SU-DHL-6 (cell line): ENCODE measurements around the gene ILF2.

Source experiments
- H2AFZ ChIP-seq: fragments of 200-600 bp; sonication (generic); 2 replicates; pipeline ENCODE4 v1.6.1; 2014; ENCODE audit warnings: low read depth, mild to moderate bottlenecking, moderate library complexity, mixed read lengths, antibody characterized with exemption, low read length; ENCODE audit not compliant: severe bottlenecking
- H3F3A ChIP-seq: fragments of 200-600 bp; shearing (Covaris generic); 2 replicates; pipeline ENCODE4 v1.6.0; 2016; ENCODE audit warnings: antibody characterized with exemption, mild to moderate bottlenecking; ENCODE audit not compliant: insufficient read depth
- H3K27ac ChIP-seq: fragments of 200-600 bp; sonication (generic); 2 replicates; pipeline ENCODE4 v1.5.1; 2016; ENCODE audit warnings: low read depth, mild to moderate bottlenecking, low read length, moderate library complexity, mixed read lengths
- H3K27me3 ChIP-seq: fragments of 200-600 bp; sonication (generic), shearing (Covaris generic); 2 replicates; pipeline ENCODE4 v1.6.0; 2014; ENCODE audit warnings: mild to moderate bottlenecking, low read length
- H3K36me3 ChIP-seq: fragments of 200-600 bp; sonication (generic); 2 replicates; pipeline ENCODE4 v1.6.1; 2014; ENCODE audit warnings: mild to moderate bottlenecking, low read length, mixed read lengths
- H3K4me2 ChIP-seq: fragments of 300-600, 200-600 bp; shearing (Covaris generic), sonication (generic); 2 replicates; pipeline ENCODE4 v1.6.0; 2014; ENCODE audit warnings: low read length, low read depth, mild to moderate bottlenecking; ENCODE audit not compliant: poor library complexity, severe bottlenecking
- H3K4me3 ChIP-seq: fragments of 200-600 bp; sonication (generic); 2 replicates; pipeline ENCODE4 v1.5.1; 2014; ENCODE audit warnings: antibody characterized with exemption, low read length, mild to moderate bottlenecking, mixed read lengths; ENCODE audit not compliant: insufficient read depth, poor library complexity, severe bottlenecking
- H3K79me2 ChIP-seq: fragments of 200-600 bp; sonication (generic); 2 replicates; pipeline ENCODE4 v1.6.1; 2014; ENCODE audit warnings: mild to moderate bottlenecking, low read length, moderate library complexity; ENCODE audit not compliant: insufficient read depth
- H3K9ac ChIP-seq: fragments of 200-600 bp; sonication (generic); 2 replicates; pipeline ENCODE4 v1.7.0; 2014; ENCODE audit warnings: mild to moderate bottlenecking, low read length
- H3K9me2 ChIP-seq: fragments of 200-600 bp; sonication (generic); replicated peaks from 2 replicates; pipeline ENCODE4 v1.6.1; 2014; ENCODE audit warnings: low read length; ENCODE audit not compliant: insufficient read depth
- H3K9me3 ChIP-seq: fragments of 200-600 bp; sonication (generic); 2 replicates; pipeline ENCODE4 v1.6.1; 2014; ENCODE audit warnings: low read length, mixed read lengths; ENCODE audit not compliant: insufficient read depth
- H4K20me1 ChIP-seq: fragments of 200-600 bp; sonication (generic); 2 replicates; pipeline ENCODE4 v1.6.1; 2014; ENCODE audit warnings: low read depth, mild to moderate bottlenecking, antibody characterized with exemption, low read length, moderate library complexity, mixed read lengths
- EZH2phosphoT487 ChIP-seq: fragments of 200-600 bp; sonication (generic), shearing (Covaris generic); conservative IDR thresholded peaks from 2 replicates; pipeline ENCODE4 v1.6.1; 2018; ENCODE audit warnings: mild to moderate bottlenecking, antibody characterized with exemption, low read length, moderate library complexity, mixed read lengths
- TF ChIP-seq, protein P1 (sequence below): fragments of 200-600 bp; sonication (generic); IDR thresholded peaks from one replicate; pipeline ENCODE4 v1.5.1; 2017; ENCODE audit warnings: antibody characterized with exemption, mild to moderate bottlenecking, low read length, moderate library complexity; ENCODE audit not compliant: insufficient read depth, poor library complexity, severe bottlenecking

The ILF2 gene

DNA sequence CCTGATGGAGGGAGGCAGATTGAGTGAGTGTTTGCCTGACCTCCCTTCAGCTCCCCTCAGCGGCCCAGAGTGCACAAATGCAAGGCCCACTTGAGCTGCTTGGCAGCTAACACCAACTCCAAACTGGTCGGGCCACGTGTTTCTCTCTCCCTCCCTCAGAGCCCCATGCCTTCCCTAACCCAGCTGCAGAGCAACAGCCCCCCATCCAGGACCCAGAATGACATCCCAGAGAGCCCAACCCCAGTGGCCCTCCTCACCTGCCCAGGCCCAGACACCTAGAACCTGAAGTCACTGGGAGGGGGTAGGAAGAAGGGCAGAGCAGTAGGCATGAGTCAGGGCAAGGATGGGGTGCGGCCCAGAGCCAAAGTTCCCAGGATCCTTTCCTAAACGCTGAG lies 53.9 kb downstream of the ILF2 start:
- H3K36me3 ChIP-seq: no peaks in the 10 kb centered on the region
- H3K27me3 ChIP-seq: no peaks in the 10 kb centered on the region
- no peak overlapping the region for H2AFZ ChIP-seq
- no peak overlapping the region for H3K4me2 ChIP-seq
- H3K27ac ChIP-seq: no peak overlapping the region
- H3K9me3 ChIP-seq: no peaks in the 10 kb centered on the region
- no peaks in the 10 kb centered on the region for H3F3A ChIP-seq
- no peaks in the 10 kb centered on the region for H4K20me1 ChIP-seq
- TF ChIP-seq, protein P1, sequence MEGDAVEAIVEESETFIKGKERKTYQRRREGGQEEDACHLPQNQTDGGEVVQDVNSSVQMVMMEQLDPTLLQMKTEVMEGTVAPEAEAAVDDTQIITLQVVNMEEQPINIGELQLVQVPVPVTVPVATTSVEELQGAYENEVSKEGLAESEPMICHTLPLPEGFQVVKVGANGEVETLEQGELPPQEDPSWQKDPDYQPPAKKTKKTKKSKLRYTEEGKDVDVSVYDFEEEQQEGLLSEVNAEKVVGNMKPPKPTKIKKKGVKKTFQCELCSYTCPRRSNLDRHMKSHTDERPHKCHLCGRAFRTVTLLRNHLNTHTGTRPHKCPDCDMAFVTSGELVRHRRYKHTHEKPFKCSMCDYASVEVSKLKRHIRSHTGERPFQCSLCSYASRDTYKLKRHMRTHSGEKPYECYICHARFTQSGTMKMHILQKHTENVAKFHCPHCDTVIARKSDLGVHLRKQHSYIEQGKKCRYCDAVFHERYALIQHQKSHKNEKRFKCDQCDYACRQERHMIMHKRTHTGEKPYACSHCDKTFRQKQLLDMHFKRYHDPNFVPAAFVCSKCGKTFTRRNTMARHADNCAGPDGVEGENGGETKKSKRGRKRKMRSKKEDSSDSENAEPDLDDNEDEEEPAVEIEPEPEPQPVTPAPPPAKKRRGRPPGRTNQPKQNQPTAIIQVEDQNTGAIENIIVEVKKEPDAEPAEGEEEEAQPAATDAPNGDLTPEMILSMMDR: no peak
- no peak for TF ChIP-seq EZH2phosphoT487
- no peak overlapping the region for H3K9ac ChIP-seq
- no peaks in the 10 kb centered on the region for H3K9me2 ChIP-seq
- H3K4me3 ChIP-seq: no peak overlapping the region
- H3K79me2 ChIP-seq: no peaks in the 10 kb centered on the region

DNA sequence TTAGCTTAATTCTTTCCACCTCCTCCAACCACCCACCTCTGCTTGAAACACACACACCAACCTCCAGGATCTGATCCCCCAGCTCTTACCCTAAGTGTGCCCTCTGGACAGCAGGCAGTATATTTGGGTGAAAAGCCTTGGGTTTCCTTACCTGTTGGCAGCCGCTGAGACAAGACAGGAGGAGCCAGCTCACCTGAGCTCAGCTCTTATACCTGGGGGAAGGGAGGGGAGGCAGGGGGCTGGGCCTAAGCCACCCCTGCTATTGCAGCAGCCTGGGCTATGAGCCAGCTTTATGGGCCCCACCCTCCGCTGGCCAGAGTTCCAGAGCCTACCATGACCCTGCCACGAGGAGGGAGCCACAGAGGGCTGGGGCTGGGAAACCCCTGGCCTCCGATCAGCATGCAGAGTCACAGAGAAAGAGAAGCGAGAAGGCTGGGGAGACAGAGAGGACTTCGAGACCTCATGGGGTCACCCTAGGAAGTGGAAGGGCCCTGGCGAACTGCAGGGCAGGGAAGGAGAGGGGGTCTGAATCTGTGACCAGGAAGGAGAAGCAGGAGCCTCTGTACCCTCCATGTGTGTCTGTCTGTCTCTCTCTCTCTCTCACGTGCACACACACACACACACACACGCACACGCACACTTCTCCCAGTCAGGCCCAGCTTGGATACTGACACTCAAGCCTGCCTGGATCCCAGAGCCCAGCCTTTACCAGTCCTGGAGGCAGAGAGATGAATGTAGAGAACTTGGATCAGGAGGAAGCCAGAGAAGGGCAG lies 54.5 kb downstream of the ILF2 start, which contains the start of gene S100A14:
Gene S100A14 (minus strand): TSS at position 182 of the 773 bp plus-strand sequence. CDS start 467 bp downstream, outside the sequence.
- Histone ChIP-seq H3K4me2 (no peak within 1 kb of the TSS), H3K4me3 (no peak within 1 kb of the TSS), H3K9ac (no peak within 1 kb of the TSS), H3K36me3 (no peaks in the 10 kb centered on the region), H3K27ac (no peak within 1 kb of the TSS), H3K9me2 (no peaks in the 10 kb centered on the region), H3K9me3 (no peaks in the 10 kb centered on the region), H3K79me2 (no peaks in the 10 kb centered on the region), H3F3A (no peaks in the 10 kb centered on the region), H3K27me3 (no peaks in the 10 kb centered on the region), H4K20me1 (no peaks in the 10 kb centered on the region), H2AFZ (no peak within 1 kb of the TSS)
- TF ChIP-seq EZH2phosphoT487: no peak
- TF ChIP-seq, protein P1: no peak

DNA sequence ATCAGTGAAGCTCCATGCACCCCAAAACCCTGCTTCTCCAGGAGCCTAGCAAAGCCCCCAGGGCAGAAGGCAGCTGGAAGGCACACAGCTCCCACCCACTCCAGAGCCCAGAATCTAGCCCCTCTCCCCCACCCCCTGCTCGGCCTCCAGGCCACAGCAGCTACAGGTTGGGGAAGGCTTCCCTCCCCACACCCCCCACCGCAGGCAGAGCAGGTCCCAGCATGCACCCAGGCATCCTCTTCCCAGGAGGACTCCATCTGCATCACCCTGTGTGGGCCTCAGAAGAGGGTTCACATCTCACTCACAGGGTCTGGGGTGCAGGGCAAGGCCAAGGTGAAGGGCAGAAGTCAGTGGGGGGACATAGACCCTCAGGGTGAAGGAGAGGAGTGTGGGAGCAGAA lies 55.4 kb downstream of the ILF2 start:
- no peaks in the 10 kb centered on the region for H4K20me1 ChIP-seq
- no peak overlapping the region for H3K4me2 ChIP-seq
- no peaks in the 10 kb centered on the region for H3K36me3 ChIP-seq
- H3K9ac ChIP-seq: no peak overlapping the region
- no peaks in the 10 kb centered on the region for H3F3A ChIP-seq
- no peak overlapping the region for H3K4me3 ChIP-seq
- H3K79me2 ChIP-seq: no peaks in the 10 kb centered on the region
- no peak for TF ChIP-seq EZH2phosphoT487
- TF ChIP-seq, protein P1: no peak
- H3K27ac ChIP-seq: no peak overlapping the region
- H3K9me2 ChIP-seq: no peaks in the 10 kb centered on the region
- H3K27me3 ChIP-seq: no peaks in the 10 kb centered on the region
- H3K9me3 ChIP-seq: no peaks in the 10 kb centered on the region
- H2AFZ ChIP-seq: no peak overlapping the region
